Nephron progenitor cell (in vitro differentiated cells): ENCODE measurements around the gene A4GALT.

Source experiments
- DNase-seq: peaks from one replicate; pipeline ENCODE4 v3.0.0; 2021
- H3K27ac Mint-ChIP-seq: 2 replicates; pipeline ENCODE4 v1.8.0; 2021; ENCODE audit warnings: mild to moderate bottlenecking, moderate library complexity, mixed read lengths
- H3K27me3 Mint-ChIP-seq: 2 replicates; pipeline ENCODE4 v1.8.0; 2021; ENCODE audit warnings: mild to moderate bottlenecking, low read depth, mixed read lengths; ENCODE audit not compliant: poor library complexity
- H3K36me3 Mint-ChIP-seq: 2 replicates; pipeline ENCODE4 v1.8.0; 2021; ENCODE audit warnings: low read depth, mixed read lengths
- H3K4me1 Mint-ChIP-seq: 2 replicates; pipeline ENCODE4 v1.8.0; 2021; ENCODE audit warnings: mixed read lengths
- H3K4me3 Mint-ChIP-seq: 2 replicates; pipeline ENCODE4 v1.8.0; 2021; ENCODE audit warnings: mild to moderate bottlenecking, moderate library complexity, mixed read lengths
- H3K9me3 Mint-ChIP-seq: 2 replicates; pipeline ENCODE4 v1.8.0; 2021; ENCODE audit warnings: mild to moderate bottlenecking, moderate library complexity, mixed read lengths
- CTCF ChIP-seq: fragments of 200-600 bp; sonication (generic); IDR thresholded peaks from 2 replicates; pipeline ENCODE4 v1.5.0; 2021; ENCODE audit warnings: antibody characterized with exemption

Gene A4GALT

GRCh38 chr22:42711895-42712837 lies 8.5 kb downstream of the A4GALT start:
- TF ChIP-seq CTCF: no peak
- Mint-ChIP-seq H3K4me3 (no peak overlapping the region), H3K36me3 (no peaks in the 10 kb centered on the region), H3K9me3 (peaks cover 22% of the 10 kb centered on the region), H3K27ac (no peak overlapping the region), H3K27me3 (peaks cover 18% of the 10 kb centered on the region), H3K4me1 (peaks cover 23% of the 10 kb centered on the region)
- no peak for DNase-seq

GRCh38 chr22:42711281-42711731 lies 9.4 kb downstream of the A4GALT start:
- DNase-seq: no peak
- H3K9me3 Mint-ChIP-seq: peaks cover 22% of the 10 kb centered on the region
- H3K4me1 Mint-ChIP-seq: peaks cover 15% of the 10 kb centered on the region
- peaks cover 11% of the 10 kb centered on the region for H3K27me3 Mint-ChIP-seq
- TF ChIP-seq CTCF: no peak
- no peak overlapping the region for H3K4me3 Mint-ChIP-seq
- no peak overlapping the region for H3K27ac Mint-ChIP-seq
- no peaks in the 10 kb centered on the region for H3K36me3 Mint-ChIP-seq

- no peaks in the 10 kb centered on the region for H3K36me3 Mint-ChIP-seq
These were observed 12.3 kb downstream of the A4GALT start for GRCh38 chr22:42708417-42708816.

GRCh38 chr22:42707496-42707895 lies 13.2 kb downstream of the A4GALT start:
- DNase-seq: no peak

More at GRCh38 chr22:42708417-42708816, 12.3 kb downstream of the A4GALT start:
- Mint-ChIP-seq H3K9me3 (peaks cover 22% of the 10 kb centered on the region), H3K27ac (no peak overlapping the region), H3K4me1 (peaks cover 12% of the 10 kb centered on the region), H3K27me3 (peaks cover 8% of the 10 kb centered on the region), H3K4me3 (no peak overlapping the region)
- no peak for TF ChIP-seq CTCF
- no peak for DNase-seq

GRCh38 chr22:42704896-42705295 lies 15.8 kb downstream of the A4GALT start:
- H3K4me1 Mint-ChIP-seq: peaks cover 7% of the 10 kb centered on the region
- peaks cover 10% of the 10 kb centered on the region for H3K27me3 Mint-ChIP-seq
- no peak overlapping the region for H3K4me3 Mint-ChIP-seq
- H3K27ac Mint-ChIP-seq: no peak overlapping the region
- no peak for TF ChIP-seq CTCF
- no peak for DNase-seq
- H3K9me3 Mint-ChIP-seq: peaks cover 8% of the 10 kb centered on the region
- H3K36me3 Mint-ChIP-seq: no peaks in the 10 kb centered on the region

More at GRCh38 chr22:42707496-42707895, 13.2 kb downstream of the A4GALT start:
- H3K36me3 Mint-ChIP-seq: no peaks in the 10 kb centered on the region
- H3K4me1 Mint-ChIP-seq: peaks cover 7% of the 10 kb centered on the region
- H3K9me3 Mint-ChIP-seq: peaks cover 22% of the 10 kb centered on the region
- peaks cover 10% of the 10 kb centered on the region for H3K27me3 Mint-ChIP-seq
- no peak for TF ChIP-seq CTCF
- H3K4me3 Mint-ChIP-seq: no peak overlapping the region
- H3K27ac Mint-ChIP-seq: no peak overlapping the region

GRCh38 chr22:42702675-42703074 lies 18.0 kb downstream of the A4GALT start:
- peaks cover 24% of the 10 kb centered on the region for H3K4me1 Mint-ChIP-seq
- no peak for TF ChIP-seq CTCF
- no peaks in the 10 kb centered on the region for H3K9me3 Mint-ChIP-seq
- H3K36me3 Mint-ChIP-seq: no peaks in the 10 kb centered on the region
- peaks cover 5% of the 10 kb centered on the region for H3K27me3 Mint-ChIP-seq
- H3K27ac Mint-ChIP-seq: no peak overlapping the region
- no peak overlapping the region for H3K4me3 Mint-ChIP-seq
- no peak for DNase-seq
